Spleen (tissue), 11 donors: Measurements from ENCODE around the gene AHCYL2. TPM values are rescaled to one million over a fixed set of nuclear protein-coding genes. Genes with fewer than 3 reads are reported as not detected.
"Not testable (repeated sequence)": the region's sequence is repeated elsewhere in the genome, so short reads cannot be mapped to it uniquely, and the experiment has no call there.

ENCODE experiments used
- DNase-seq: peaks from one replicate; pipeline ENCODE4 v3.0.0-alpha.2; 2020
- H3K27ac ChIP-seq, 8 donors: fragments of 200-600 bp; sonication (generic) in 7 of 8; 1 replicate in 4 of 8; 2 replicates in 4 of 8; pipeline versions ENCODE4 v1.5.0 to v1.8.0; 2016 to 2021; ENCODE audit warnings: inconsistent platforms in 4 of 8, mild to moderate bottlenecking in 4 of 8, moderate library complexity in 1 of 8
- H3K27me3 ChIP-seq, 7 donors: fragments of 200-600 bp; sonication (generic) in 6 of 7; replicated peaks in 1 of 7; 1 replicate in 4 of 7; 2 replicates in 3 of 7; pipeline versions ENCODE4 v1.5.0 to v1.8.0; 2016 to 2021; ENCODE audit warnings: inconsistent platforms in 3 of 7, mild to moderate bottlenecking in 1 of 7
- H3K36me3 ChIP-seq, 6 donors: fragments of 200-600 bp; sonication (generic) in 5 of 6; 1 replicate in 4 of 6; 2 replicates in 2 of 6; pipeline versions ENCODE4 v1.5.0 to v1.8.0; 2016 to 2021; ENCODE audit warnings: inconsistent platforms in 2 of 6
- H3K4me1 ChIP-seq, 6 donors: fragments of 200-600 bp; sonication (generic) in 5 of 6; 1 replicate in 3 of 6; 2 replicates in 3 of 6; pipeline versions ENCODE4 v1.5.0 to v1.8.0; 2016 to 2021; ENCODE audit warnings: inconsistent platforms in 3 of 6
- H3K4me3 ChIP-seq, 8 donors: fragments of 200-600 bp; sonication (generic) in 7 of 8; 1 replicate in 4 of 8; 2 replicates in 4 of 8; pipeline versions ENCODE4 v1.5.0 to v1.8.0; 2016 to 2021; ENCODE audit warnings: inconsistent platforms in 4 of 8, mild to moderate bottlenecking in 4 of 8, moderate library complexity in 2 of 8
- H3K9me3 ChIP-seq, 8 donors: fragments of 200-600 bp; sonication (generic) in 7 of 8; 1 replicate in 4 of 8; 2 replicates in 4 of 8; pipeline versions ENCODE4 v1.5.0 to v1.8.0; 2016 to 2021; ENCODE audit warnings: inconsistent platforms in 4 of 8
- CTCF ChIP-seq, 11 experiments: fragments of 200-600 bp in 7 of 11; fragments of 450-650 bp in 4 of 11; sonication (generic) in 4 of 11; IDR thresholded peaks in 8 of 11; conservative IDR thresholded peaks in 3 of 11; 1 replicate in 7 of 11; 2 replicates in 4 of 11; pipeline versions ENCODE4 v1.4.0 to v1.8.0; 2016 to 2021; ENCODE audit warnings: antibody characterized with exemption in 11 of 11, inconsistent platforms in 4 of 11, mild to moderate bottlenecking in 1 of 11
- POLR2A ChIP-seq, 3 donors: fragments of 450-650 bp; IDR thresholded peaks; one replicate each; pipeline ENCODE4 v1.5.1; 2017; ENCODE audit warnings: antibody characterized with exemption in 3 of 3, mild to moderate bottlenecking in 1 of 3
- POLR2AphosphoS5 ChIP-seq, 3 donors: sonication (generic); formaldehyde crosslinking; IDR thresholded peaks; one replicate each; pipeline ENCODE4 v1.5.1; 2017; ENCODE audit warnings: antibody characterized with exemption in 3 of 3
- WGBS, 5 donors: extraction: QIAGEN DNeasy Blood & Tissue Kit in 3 of 5; methylation state at CpG; one replicate each; pipeline versions ENCODE4 v1.1.5 to v1.1.7; 2013 to 2018; 5-methylcytosine and 5-hydroxymethylcytosine counted together
- intact Hi-C: fragments of 100-400 bp; cut with DNase I; formaldehyde crosslinking; loops from one replicate; pipeline ENCODE4 v1.15.0; 2023; ENCODE audit warnings: low total_unique reads
- polyA plus RNA-seq, 3 donors: library from polyadenylated mRNA; stranded (reverse); fragments of 200-250 nt; gene quantifications; one replicate each; pipeline ENCODE4 v1.2.1, GENCODE V29; 2013
- total RNA-seq, 7 donors: library from RNA; depleted of rRNA in 3 of 7; stranded (reverse); fragments of >200 nt in 3 of 7; fragmentation: NEBNext Ultra II Directional in 4 of 7; extraction: Animal tissue kit (Norgen Biotek cat#: 25700) in 4 of 7; gene quantifications; one replicate each; pipeline versions ENCODE4 v1.1.0 to v1.2.1, GENCODE V29; 2016 to 2021
- donor health status: healthy with polysubstance abuse.
- donor health status: DM: no; HTN: no; CAD: no; lungs with moderate emphysema.
- donor health status: DM: no; HTN: no; CAD: no.
- donor health status: Bipolar disorder and iron deficiency.
- donor health status: healthy.
- donor health status: DM: no; HTN: no; CAD: no.
- donor health status: DM: yes; HTN: yes; CAD: no.

The AHCYL2 gene
- total and polyA plus RNA-seq, 10 donors, result 3.1 to 20.1 (median 17.8) TPM

DNA sequence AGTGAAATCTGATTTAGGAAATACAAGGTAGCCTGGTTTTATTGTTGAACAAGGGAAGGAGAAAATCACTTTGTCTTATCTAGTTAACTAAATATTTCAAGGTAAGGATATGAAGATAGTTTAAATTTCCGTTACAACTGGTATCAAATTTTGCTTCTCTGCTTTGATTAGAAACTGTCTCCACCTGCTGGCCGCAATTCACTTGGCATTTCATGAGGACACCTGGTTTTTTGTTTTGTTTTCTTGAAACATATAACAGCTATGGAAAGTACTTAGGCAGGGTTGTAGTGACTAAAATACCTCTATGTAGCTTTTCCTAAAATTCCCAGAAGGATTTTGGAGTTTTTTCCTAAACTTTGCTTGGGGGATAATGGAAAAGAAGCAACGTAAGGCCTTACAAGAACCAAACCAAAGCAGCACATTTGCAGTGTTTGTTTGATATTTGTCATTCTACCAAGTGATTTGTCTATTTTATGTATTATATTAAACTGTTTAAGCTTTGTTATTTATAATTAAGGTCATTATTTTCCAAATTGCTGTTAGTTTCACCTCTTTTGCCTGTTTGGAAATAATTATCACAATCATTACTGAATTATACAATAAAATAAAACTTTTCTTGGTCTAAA, 73.6 kb downstream of the AHCYL2 start:
- Histone ChIP-seq H3K27ac (no peak overlapping the region), H3K27me3 (no peaks in the 10 kb centered on the region), H3K36me3 (no peaks in the 10 kb centered on the region), H3K4me1 (peaks cover 0 to 8% (median 0%) of the 10 kb centered on the region in 6 donors), H3K4me3 (no peak overlapping the region), H3K9me3 (no peaks in the 10 kb centered on the region)
- DNase-seq, result no peak
- intact Hi-C loops, result loop anchor here (2.0 kb wide), 1 partner anchor 80 kb away; no protein-coding TSS in a partner anchor
- 39 to 51% (median 44%) methylated on average over 3 of the region's 3 CpGs for WGBS, 5 donors
- TF ChIP-seq POLR2AphosphoS5 (IDR thresholded peaks at IDR 0.05), result no peak
- TF ChIP-seq CTCF (IDR thresholded peaks at IDR 0.05 in 8 of 11, conservative IDR thresholded peaks at IDR 0.05 in 3 of 11), result peak; percentile 32 to 69 (median 56)

- 95 to 99% (median 97%) methylated on average over 3 of the region's 3 CpGs for WGBS, 5 donors
- TF ChIP-seq CTCF (IDR thresholded peaks at IDR 0.05 in 8 of 11, conservative IDR thresholded peaks at IDR 0.05 in 3 of 11), result no peak
- TF ChIP-seq POLR2A (IDR thresholded peaks at IDR 0.05), result no peak
- intact Hi-C loops, result loop anchor here (2.0 kb wide), 1 partner anchor 81 kb away; no protein-coding TSS in a partner anchor
- no peaks in the 10 kb centered on the region for H3K36me3 ChIP-seq
- peaks cover 0 to 13% (median 9%) of the 10 kb centered on the region in 8 donors for H3K9me3 ChIP-seq
- H3K4me3 ChIP-seq, result no peak overlapping the region
- no peak overlapping the region for H3K27ac ChIP-seq
- no peaks in the 10 kb centered on the region for H3K27me3 ChIP-seq
- DNase-seq, result no peak
- peaks cover 0 to 7% (median 0%) of the 10 kb centered on the region in 6 donors for H3K4me1 ChIP-seq
Measured at GRCh38 chr7:129299889-129300288, 75.1 kb downstream of the AHCYL2 start.

DNA sequence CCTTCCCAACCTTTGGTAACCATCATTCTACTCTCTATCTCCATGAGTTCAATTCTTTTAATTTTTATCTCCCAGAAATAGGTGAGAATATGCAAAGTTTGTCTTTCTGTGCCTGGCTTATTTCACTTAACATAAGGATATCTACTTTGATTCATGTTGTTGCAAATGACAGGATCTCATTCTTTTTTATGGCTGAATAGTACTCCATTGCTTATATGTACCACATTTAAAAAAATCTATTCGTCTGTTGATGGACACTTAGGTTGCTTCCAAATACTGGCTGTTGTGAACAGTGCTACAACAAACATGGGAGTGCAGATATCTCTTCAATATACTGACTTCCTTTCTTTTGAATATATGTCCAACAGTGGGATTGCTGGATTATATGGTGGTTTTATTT, 75.5 kb downstream of the AHCYL2 start:
- DNase-seq, H3K4me3 ChIP-seq, H3K36me3 ChIP-seq, H3K4me1 ChIP-seq, intact Hi-C loops, H3K27me3 ChIP-seq, H3K27ac ChIP-seq: not testable (repeated sequence)
- 97 to 100% (median 98%) methylated on average over 1 of the region's 1 CpG for WGBS, 5 donors
- H3K9me3 ChIP-seq, result peaks cover 0 to 16% (median 12%) of the 10 kb centered on the region in 8 donors

- intact Hi-C loops, result no loop called here
- WGBS, 5 donors, result 92 to 100% (median 98%) methylated on average over 3 of the region's 3 CpGs
- no peak for TF ChIP-seq POLR2AphosphoS5 (IDR thresholded peaks at IDR 0.05)
- no peak for TF ChIP-seq POLR2A (IDR thresholded peaks at IDR 0.05)
- TF ChIP-seq CTCF (IDR thresholded peaks at IDR 0.05 in 8 of 11, conservative IDR thresholded peaks at IDR 0.05 in 3 of 11), result no peak
- Histone ChIP-seq H3K4me3 (no peak overlapping the region), H3K4me1 (no peaks in the 10 kb centered on the region), H3K27me3 (no peaks in the 10 kb centered on the region), H3K36me3 (no peaks in the 10 kb centered on the region), H3K27ac (no peak overlapping the region), H3K9me3 (peaks cover 0 to 16% (median 12%) of the 10 kb centered on the region in 8 donors)
- DNase-seq, result no peak
Measured at GRCh38 chr7:129307592-129307991, 82.8 kb downstream of the AHCYL2 start.
